Stimulated activated CD8-positive, alpha-beta memory T cell treated with anti-CD3 and anti-CD28 coated beads, Interleukin-4, amount 100 ng/mL, for 48 hours (primary cell): ENCODE measurements around the gene NMNAT3.

ENCODE experiments used
- DNase-seq: peaks from one replicate; pipeline ENCODE4 v3.0.0-alpha.2; 2020

NMNAT3 gene

GRCh38 chr3:139674571-139675260 lies 3.1 kb downstream of the NMNAT3 start:
- DNase-seq: no peak

GRCh38 chr3:139672884-139673283 lies 4.9 kb downstream of the NMNAT3 start:
- DNase-seq: no peak

GRCh38 chr3:139671863-139672646 lies 5.7 kb downstream of the NMNAT3 start:
- no peak for DNase-seq

GRCh38 chr3:139671107-139671506 lies 6.7 kb downstream of the NMNAT3 start:
- DNase-seq: no peak

- DNase-seq: no peak
Observed at GRCh38 chr3:139670196-139670595, 7.6 kb downstream of the NMNAT3 start.

GRCh38 chr3:139668332-139668731 lies 9.4 kb downstream of the NMNAT3 start:
- no peak for DNase-seq

GRCh38 chr3:139664958-139665357 lies 12.8 kb downstream of the NMNAT3 start:
- DNase-seq: no peak

- DNase-seq: no peak
Observed at GRCh38 chr3:139660269-139660668, 17.5 kb downstream of the NMNAT3 start.

GRCh38 chr3:139659511-139659910 lies 18.3 kb downstream of the NMNAT3 start:
- no peak for DNase-seq

- no peak for DNase-seq
Observed at GRCh38 chr3:139657936-139658335, 19.8 kb downstream of the NMNAT3 start.

- no peak for DNase-seq
Observed at GRCh38 chr3:139657434-139657833, 20.3 kb downstream of the NMNAT3 start.

- no peak for DNase-seq
Observed at GRCh38 chr3:139655909-139656595, 21.7 kb downstream of the NMNAT3 start.

GRCh38 chr3:139654637-139655365 lies 23.0 kb downstream of the NMNAT3 start:
- DNase-seq: no peak

- DNase-seq: no peak
Observed at GRCh38 chr3:139653582-139653981, 24.2 kb downstream of the NMNAT3 start.

- DNase-seq: no peak
Observed at GRCh38 chr3:139652561-139652960, 25.2 kb downstream of the NMNAT3 start.

GRCh38 chr3:139647866-139648435 lies 29.8 kb downstream of the NMNAT3 start:
- no peak for DNase-seq

- no peak for DNase-seq
Observed at GRCh38 chr3:139646512-139646911, 31.3 kb downstream of the NMNAT3 start.

GRCh38 chr3:139642996-139643395 lies 34.8 kb downstream of the NMNAT3 start:
- no peak for DNase-seq

- no peak for DNase-seq
Observed at GRCh38 chr3:139640456-139640855, 37.3 kb downstream of the NMNAT3 start.

- DNase-seq: no peak
Observed at GRCh38 chr3:139639662-139640061, 38.1 kb downstream of the NMNAT3 start.

GRCh38 chr3:139638518-139638917 lies 39.3 kb downstream of the NMNAT3 start:
- DNase-seq: no peak

GRCh38 chr3:139636511-139636910 lies 41.3 kb downstream of the NMNAT3 start:
- no peak for DNase-seq

- DNase-seq: no peak
Observed at GRCh38 chr3:139634111-139634635, 43.6 kb downstream of the NMNAT3 start.
